Osteoblast (primary cell): ENCODE data around the gene ADGRG3. TPM values are rescaled to one million over a fixed set of nuclear protein-coding genes. Genes with fewer than 3 reads are reported as not detected.

Experiments
- DNase-seq: peaks from one replicate; pipeline ENCODE4 v3.0.0; 2011; ENCODE audit warnings: low spot score, mixed read lengths; ENCODE audit not compliant: insufficient read length; ENCODE audit errors: missing footprints
- H2AFZ ChIP-seq: 2 replicates; pipeline ENCODE4 v1.6.0; 2011; ENCODE audit warnings: mild to moderate bottlenecking, low read length
- H3K27ac ChIP-seq: 2 replicates; pipeline ENCODE4 v1.5.1; 2011; ENCODE audit warnings: mild to moderate bottlenecking, low read depth, low read length, moderate library complexity
- H3K27me3 ChIP-seq: 2 replicates; pipeline ENCODE4 v1.6.0; 2012; ENCODE audit warnings: mild to moderate bottlenecking, control low read depth, inconsistent platforms, low read length, moderate library complexity; ENCODE audit not compliant: insufficient read depth
- H3K36me3 ChIP-seq: 2 replicates; pipeline ENCODE4 v1.5.1; 2011; ENCODE audit warnings: mild to moderate bottlenecking, low read length, control low read depth, moderate library complexity; ENCODE audit not compliant: insufficient read depth
- H3K4me1 ChIP-seq: 2 replicates; pipeline ENCODE4 v1.5.1; 2011; ENCODE audit warnings: mild to moderate bottlenecking, low read length, control low read depth, moderate library complexity; ENCODE audit not compliant: insufficient read depth
- H3K4me2 ChIP-seq: 2 replicates; pipeline ENCODE4 v1.6.0; 2011; ENCODE audit warnings: mild to moderate bottlenecking, low read length; ENCODE audit not compliant: insufficient read depth
- H3K4me3 ChIP-seq: fragments of 200-600 bp; sonication (generic); 3 replicates; pipeline ENCODE4 v1.5.1; 2012; ENCODE audit warnings: mild to moderate bottlenecking, low read length, inconsistent platforms; ENCODE audit not compliant: insufficient read depth
- H3K79me2 ChIP-seq: 2 replicates; pipeline ENCODE4 v1.6.0; 2012; ENCODE audit warnings: mild to moderate bottlenecking, low read length, control low read depth, inconsistent platforms; ENCODE audit not compliant: insufficient read depth
- H3K9me3 ChIP-seq: 2 replicates; pipeline ENCODE4 v1.5.1; 2011; ENCODE audit warnings: low read depth, low read length, control low read depth
- H4K20me1 ChIP-seq: 2 replicates; pipeline ENCODE4 v1.6.0; 2012; ENCODE audit warnings: mild to moderate bottlenecking, low read length, control low read depth; ENCODE audit not compliant: insufficient read depth
- CTCF ChIP-seq: IDR thresholded peaks from 2 replicates; pipeline ENCODE4 v1.5.1; 2011; ENCODE audit warnings: mild to moderate bottlenecking, low read depth, low read length, moderate library complexity; ENCODE audit errors: extremely low read depth
- total RNA-seq: library from RNA; depleted of rRNA; stranded (reverse); fragments of >200 nt; gene quantifications from 2 replicates; pipeline ENCODE4 v1.2.3, GENCODE V29; 2012

Gene ADGRG3
- total RNA-seq, 1 donor, result not detected

- Histone ChIP-seq H3K4me3 (no peak overlapping the region), H3K4me2 (no peak overlapping the region), H4K20me1 (no peaks in the 10 kb centered on the region), H3K27ac (no peak overlapping the region), H2AFZ (no peak overlapping the region), H3K4me1 (peaks cover 35% of the 10 kb centered on the region), H3K9me3 (no peaks in the 10 kb centered on the region), H3K27me3 (no peaks in the 10 kb centered on the region), H3K36me3 (no peaks in the 10 kb centered on the region), H3K79me2 (no peaks in the 10 kb centered on the region)
- TF ChIP-seq CTCF, result no peak
- peak; percentile 75 for DNase-seq
These were observed 43.9 kb upstream of the ADGRG3 start for GRCh38 chr16:57624044-57624688.

GRCh38 chr16:57624806-57625500 lies 43.2 kb upstream of the ADGRG3 start:
- H3K4me3 ChIP-seq, result no peak overlapping the region
- H3K9me3 ChIP-seq, result no peaks in the 10 kb centered on the region
- TF ChIP-seq CTCF, result no peak
- H2AFZ ChIP-seq, result no peak overlapping the region
- H3K79me2 ChIP-seq, result no peaks in the 10 kb centered on the region
- H3K36me3 ChIP-seq, result no peaks in the 10 kb centered on the region
- H3K27ac ChIP-seq, result no peak overlapping the region
- no peaks in the 10 kb centered on the region for H4K20me1 ChIP-seq
- DNase-seq, result no peak
- H3K27me3 ChIP-seq, result no peaks in the 10 kb centered on the region
- no peak overlapping the region for H3K4me2 ChIP-seq
- H3K4me1 ChIP-seq, result peaks cover 35% of the 10 kb centered on the region

GRCh38 chr16:57626420-57627170 lies 41.5 kb upstream of the ADGRG3 start:
- Histone ChIP-seq H3K27ac (no peak overlapping the region), H3K4me1 (peaks cover 35% of the 10 kb centered on the region), H3K4me2 (no peak overlapping the region), H3K4me3 (no peak overlapping the region), H2AFZ (no peak overlapping the region), H4K20me1 (no peaks in the 10 kb centered on the region), H3K36me3 (no peaks in the 10 kb centered on the region), H3K79me2 (no peaks in the 10 kb centered on the region), H3K9me3 (no peaks in the 10 kb centered on the region), H3K27me3 (no peaks in the 10 kb centered on the region)
- peak; percentile 54 for DNase-seq
- no peak for TF ChIP-seq CTCF
